ENCODE data around the gene NMUR2.

Gene NMUR2

GRCh38 chr5:152367554-152367953, 37.5 kb downstream of the NMUR2 start:
- TF ChIP-seq POLR2A (IDR thresholded peaks at IDR 0.05; ENCODE audit: extremely low read depth, insufficient read length) (no peak), MAX (IDR thresholded peaks at IDR 0.05; ENCODE audit: low read depth, low read length) (no peak), MYC (IDR thresholded peaks at IDR 0.05; ENCODE audit: low read depth, low read length) (no peak), CTCF (IDR thresholded peaks at IDR 0.05; ENCODE audit: low read depth, low read length) (no peak)
- no peak overlapping the region for H3K4me3 ChIP-seq (ENCODE audit: low read depth, low read length)
- no peak for DNase-seq (ENCODE audit: low read depth)

- no peak for DNase-seq (ENCODE audit: low read depth)
- no peak overlapping the region for H3K4me3 ChIP-seq (ENCODE audit: low read depth, low read length)
- TF ChIP-seq MAX (IDR thresholded peaks at IDR 0.05; ENCODE audit: low read depth, low read length) (no peak), MYC (IDR thresholded peaks at IDR 0.05; ENCODE audit: low read depth, low read length) (no peak), POLR2A (IDR thresholded peaks at IDR 0.05; ENCODE audit: extremely low read depth, insufficient read length) (no peak), CTCF (IDR thresholded peaks at IDR 0.05; ENCODE audit: low read depth, low read length) (no peak)
Observed at GRCh38 chr5:152366716-152367115, 38.4 kb downstream of the NMUR2 start.

GRCh38 chr5:152364899-152365298, 40.2 kb downstream of the NMUR2 start:
- H3K4me3 ChIP-seq (ENCODE audit: low read depth, low read length), result no peak overlapping the region
- TF ChIP-seq MAX (IDR thresholded peaks at IDR 0.05; ENCODE audit: low read depth, low read length) (no peak), MYC (IDR thresholded peaks at IDR 0.05; ENCODE audit: low read depth, low read length) (no peak), POLR2A (IDR thresholded peaks at IDR 0.05; ENCODE audit: extremely low read depth, insufficient read length) (no peak)
- DNase-seq (ENCODE audit: low read depth), result no peak

GRCh38 chr5:152364172-152364571, 40.9 kb downstream of the NMUR2 start:
- TF ChIP-seq MYC (IDR thresholded peaks at IDR 0.05; ENCODE audit: low read depth, low read length), result no peak
- no peak for TF ChIP-seq MAX (IDR thresholded peaks at IDR 0.05; ENCODE audit: low read depth, low read length)
- no peak for TF ChIP-seq POLR2A (IDR thresholded peaks at IDR 0.05; ENCODE audit: extremely low read depth, insufficient read length)
- no peak for TF ChIP-seq CTCF (IDR thresholded peaks at IDR 0.05; ENCODE audit: low read depth, low read length)
- DNase-seq (ENCODE audit: low read depth), result no peak

GRCh38 chr5:152358861-152359568, 46.1 kb downstream of the NMUR2 start:
- DNase-seq (ENCODE audit: low read depth), result no peak
- no peak for TF ChIP-seq CTCF (IDR thresholded peaks at IDR 0.05; ENCODE audit: low read depth, low read length)
- no peak overlapping the region for H3K4me3 ChIP-seq (ENCODE audit: low read depth, low read length)

More at GRCh38 chr5:152364172-152364571, 40.9 kb downstream of the NMUR2 start:
- no peak overlapping the region for H3K4me3 ChIP-seq (ENCODE audit: low read depth, low read length)

- TF ChIP-seq POLR2A (IDR thresholded peaks at IDR 0.05; ENCODE audit: extremely low read depth, insufficient read length), result no peak
- TF ChIP-seq MAX (IDR thresholded peaks at IDR 0.05; ENCODE audit: low read depth, low read length), result no peak
- TF ChIP-seq MYC (IDR thresholded peaks at IDR 0.05; ENCODE audit: low read depth, low read length), result no peak
- no peak for TF ChIP-seq CTCF (IDR thresholded peaks at IDR 0.05; ENCODE audit: low read depth, low read length)
- no peak overlapping the region for H3K4me3 ChIP-seq (ENCODE audit: low read depth, low read length)
- no peak for DNase-seq (ENCODE audit: low read depth)
Observed at GRCh38 chr5:152356506-152356905, 48.6 kb downstream of the NMUR2 start.

Measured in NB4 (cell line).